Measurements from ENCODE around the gene SREBF1.

The SREBF1 gene

GRCh38 chr17:17766744-17767120 is 70.1 kb downstream of the SREBF1 start:
- no peak for DNase-seq (ENCODE audit: extremely low read depth in 1 of 2, low read depth in 1 of 2)

- no peak for DNase-seq (ENCODE audit: extremely low read depth in 1 of 2, low read depth in 1 of 2)
Observed at GRCh38 chr17:17766077-17766743, 70.6 kb downstream of the SREBF1 start.

DNA sequence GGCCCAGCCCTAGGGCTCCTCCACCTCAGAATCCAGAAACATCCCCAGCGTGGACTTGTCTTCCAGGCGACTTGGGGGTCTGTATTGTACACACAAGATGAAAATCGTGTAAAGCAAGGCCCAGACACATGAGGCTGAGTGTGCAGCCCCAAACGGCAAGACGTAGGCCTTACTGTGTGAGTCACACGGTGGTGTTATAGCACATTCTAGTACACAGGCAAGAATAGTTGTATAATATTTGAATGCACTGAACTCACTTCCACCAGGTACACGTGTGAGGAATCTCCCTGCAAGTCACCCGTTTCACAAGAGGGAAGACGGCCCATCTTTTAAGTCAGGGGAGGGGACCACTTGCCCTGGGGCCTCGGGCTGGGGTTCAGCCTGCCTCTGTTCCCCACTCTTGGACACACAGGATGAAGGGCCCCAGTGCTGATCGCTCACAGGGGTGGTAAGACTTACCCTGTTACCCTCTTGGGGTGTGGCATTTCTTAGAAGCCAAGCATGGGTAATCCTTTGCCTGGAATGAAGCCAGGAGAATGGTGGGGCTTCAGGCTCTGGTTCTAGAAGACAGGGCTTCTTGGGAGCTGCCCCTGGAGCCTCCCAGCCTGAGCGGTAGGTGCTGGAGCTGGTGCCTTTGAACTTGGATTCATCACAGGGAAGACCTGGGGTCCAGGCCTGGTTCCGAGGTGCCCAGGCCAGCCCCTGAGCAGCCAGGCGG is 71.3 kb downstream of the SREBF1 start:
- no peak for DNase-seq (ENCODE audit: extremely low read depth in 1 of 2, low read depth in 1 of 2)

DNA sequence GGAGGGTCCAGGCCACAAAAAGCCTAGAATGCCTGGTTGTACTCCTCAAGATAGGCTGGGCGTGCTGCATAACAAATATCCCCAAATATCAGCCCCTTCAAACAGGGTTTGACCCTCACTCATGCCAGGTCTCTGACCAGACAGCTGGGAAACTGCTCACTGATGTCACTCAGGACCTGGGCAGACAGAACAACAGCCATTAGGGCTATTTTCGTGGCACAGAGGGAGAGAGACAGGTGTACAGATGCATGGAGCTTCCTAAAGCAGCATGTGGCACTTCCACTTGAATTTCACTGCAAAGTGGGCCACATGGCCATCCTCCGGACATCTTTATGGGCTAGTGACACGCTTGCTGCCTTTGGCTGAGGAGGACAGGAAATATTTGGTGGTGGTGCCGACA is 73.1 kb downstream of the SREBF1 start:
- no peak for DNase-seq (ENCODE audit: extremely low read depth in 1 of 2, low read depth in 1 of 2)

DNA sequence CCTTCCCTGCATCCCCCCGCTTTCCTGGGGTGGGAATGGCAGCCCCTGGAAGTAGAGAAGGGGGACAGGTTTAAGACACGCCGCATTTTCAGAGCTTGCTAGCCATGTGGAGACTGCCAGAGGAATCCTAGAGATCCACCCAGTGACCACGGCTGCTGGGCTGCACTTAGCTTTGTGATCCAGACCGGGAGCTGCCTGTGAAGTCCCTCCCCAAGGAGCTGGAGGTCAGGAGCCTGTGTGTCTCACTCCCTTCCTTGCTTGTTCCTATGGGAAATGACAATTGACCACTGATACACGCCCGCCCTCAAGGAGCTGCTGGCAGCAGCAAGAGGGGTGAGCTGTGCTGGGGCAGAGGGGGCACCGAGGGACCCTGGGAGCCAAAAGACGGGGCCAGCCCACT is 73.7 kb downstream of the SREBF1 start:
- DNase-seq (ENCODE audit: extremely low read depth in 1 of 2, low read depth in 1 of 2), result no peak

GRCh38 chr17:17762744-17763105 is 74.1 kb downstream of the SREBF1 start:
- DNase-seq (ENCODE audit: extremely low read depth in 1 of 2, low read depth in 1 of 2), result no peak

Data from activated CD8-positive, alpha-beta memory T cell treated with anti-CD3 and anti-CD28 coated beads for 1 hour (primary cell).